ENCODE results near the gene GARIN1A. TPM values are rescaled to one million over a fixed set of nuclear protein-coding genes. Genes with fewer than 3 reads are reported as not detected.
"Not testable (repeated sequence)": the region's sequence is repeated elsewhere in the genome, so short reads cannot be mapped to it uniquely, and the experiment has no call there.

Gene GARIN1A
- total RNA-seq, 4 donors from 2014 or later, result 0.63 to 3.5 (median 1.8) TPM

- WGBS, 2 donors, result 93 to 94% methylated on average over 3 of the region's 3 CpGs
- H3K27ac ChIP-seq, result no peak overlapping the region
- no peaks in the 10 kb centered on the region for H3K27me3 ChIP-seq
These were observed 11.5 kb upstream of the GARIN1A start for GRCh38 chr7:128660596-128660995.

DNA sequence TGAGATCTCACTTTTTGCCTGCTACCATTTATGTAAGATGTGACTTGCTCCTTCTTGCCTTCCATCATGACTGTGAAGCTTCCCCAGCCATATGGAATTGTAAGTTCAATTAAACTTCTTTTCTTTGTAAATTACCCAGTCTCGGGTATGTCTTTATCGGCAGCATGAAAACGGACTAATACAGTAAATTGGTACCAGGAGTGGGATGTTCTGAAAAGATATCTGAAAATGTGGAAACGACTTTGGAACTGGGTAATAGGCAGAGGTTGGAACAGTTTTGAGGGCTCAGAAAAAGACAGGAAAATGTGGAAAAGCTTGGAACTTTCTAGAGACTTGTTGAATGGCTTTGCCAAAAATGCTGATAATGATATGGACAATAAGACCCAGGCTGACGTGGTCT, 10.6 kb upstream of the GARIN1A start:
- DNase-seq (ENCODE audit: low spot score in 2 of 2), result no peak
- H3K36me3 ChIP-seq, result peaks cover 0 to 16% (median 0%) of the 10 kb centered on the region in 3 donors
- no peak overlapping the region for H3K4me3 ChIP-seq
- no peaks in the 10 kb centered on the region for H3K4me1 ChIP-seq
- H3K27me3 ChIP-seq, result no peaks in the 10 kb centered on the region
- H3K9me3 ChIP-seq, result peaks cover 0 to 15% (median 6%) of the 10 kb centered on the region in 4 donors
- H3K27ac ChIP-seq, result no peak overlapping the region
- 96 to 98% methylated on average over 5 of the region's 5 CpGs for WGBS, 2 donors
- TF ChIP-seq, protein P1, sequence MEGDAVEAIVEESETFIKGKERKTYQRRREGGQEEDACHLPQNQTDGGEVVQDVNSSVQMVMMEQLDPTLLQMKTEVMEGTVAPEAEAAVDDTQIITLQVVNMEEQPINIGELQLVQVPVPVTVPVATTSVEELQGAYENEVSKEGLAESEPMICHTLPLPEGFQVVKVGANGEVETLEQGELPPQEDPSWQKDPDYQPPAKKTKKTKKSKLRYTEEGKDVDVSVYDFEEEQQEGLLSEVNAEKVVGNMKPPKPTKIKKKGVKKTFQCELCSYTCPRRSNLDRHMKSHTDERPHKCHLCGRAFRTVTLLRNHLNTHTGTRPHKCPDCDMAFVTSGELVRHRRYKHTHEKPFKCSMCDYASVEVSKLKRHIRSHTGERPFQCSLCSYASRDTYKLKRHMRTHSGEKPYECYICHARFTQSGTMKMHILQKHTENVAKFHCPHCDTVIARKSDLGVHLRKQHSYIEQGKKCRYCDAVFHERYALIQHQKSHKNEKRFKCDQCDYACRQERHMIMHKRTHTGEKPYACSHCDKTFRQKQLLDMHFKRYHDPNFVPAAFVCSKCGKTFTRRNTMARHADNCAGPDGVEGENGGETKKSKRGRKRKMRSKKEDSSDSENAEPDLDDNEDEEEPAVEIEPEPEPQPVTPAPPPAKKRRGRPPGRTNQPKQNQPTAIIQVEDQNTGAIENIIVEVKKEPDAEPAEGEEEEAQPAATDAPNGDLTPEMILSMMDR (IDR thresholded peaks at IDR 0.05), result no peak
- TF ChIP-seq POLR2A (IDR thresholded peaks at IDR 0.05), result no peak
- TF ChIP-seq EP300 (IDR thresholded peaks at IDR 0.05), result no peak

More at GRCh38 chr7:128660596-128660995, 11.5 kb upstream of the GARIN1A start:
- peaks cover 0 to 16% (median 0%) of the 10 kb centered on the region in 3 donors for H3K36me3 ChIP-seq
- TF ChIP-seq POLR2A (IDR thresholded peaks at IDR 0.05), result no peak
- TF ChIP-seq, protein P1 (IDR thresholded peaks at IDR 0.05), result no peak
- no peak for TF ChIP-seq EP300 (IDR thresholded peaks at IDR 0.05)
- H3K4me3 ChIP-seq, result no peak overlapping the region
- H3K4me1 ChIP-seq, result no peaks in the 10 kb centered on the region
- DNase-seq (ENCODE audit: low spot score in 2 of 2), result no peak
- peaks cover 0 to 15% (median 6%) of the 10 kb centered on the region in 4 donors for H3K9me3 ChIP-seq

DNA sequence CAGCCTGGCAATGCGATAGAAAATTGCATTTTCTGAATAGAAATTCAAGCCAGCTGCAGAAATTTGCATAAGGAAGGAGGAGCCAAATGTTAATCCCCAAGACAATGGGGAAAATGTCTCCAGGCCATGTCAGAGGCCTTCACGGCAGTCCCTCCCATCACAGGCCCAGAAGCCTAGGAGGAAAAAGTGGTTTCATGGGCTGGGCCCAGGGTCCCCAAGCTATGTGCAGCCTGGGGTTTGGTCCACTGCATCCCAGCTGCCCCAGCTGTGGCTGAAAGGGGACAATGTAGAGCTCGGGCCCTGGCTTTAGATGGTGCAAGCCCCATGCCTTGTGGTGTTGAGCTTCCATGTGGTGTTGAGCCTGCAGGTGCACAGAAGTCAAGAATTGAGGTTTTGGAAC, 10.0 kb upstream of the GARIN1A start:
- Histone ChIP-seq H3K9me3 (peaks cover 0 to 15% (median 6%) of the 10 kb centered on the region in 4 donors), H3K27ac (no peak overlapping the region), H3K4me3 (no peak overlapping the region), H3K27me3 (no peaks in the 10 kb centered on the region), H3K36me3 (peaks cover 0 to 16% (median 0%) of the 10 kb centered on the region in 3 donors), H3K4me1 (no peaks in the 10 kb centered on the region)
- DNase-seq (ENCODE audit: low spot score in 2 of 2), result no peak
- TF ChIP-seq, protein P1 (IDR thresholded peaks at IDR 0.05), result no peak
- TF ChIP-seq EP300 (IDR thresholded peaks at IDR 0.05) (no peak), POLR2A (IDR thresholded peaks at IDR 0.05) (no peak)
- 94 to 97% methylated on average over 3 of the region's 3 CpGs for WGBS, 2 donors

GRCh38 chr7:128663223-128663622, 8.9 kb upstream of the GARIN1A start:
- 82 to 91% methylated on average over 3 of the region's 3 CpGs for WGBS, 2 donors
- Histone ChIP-seq H3K36me3 (peaks cover 0 to 16% (median 0%) of the 10 kb centered on the region in 3 donors), H3K9me3 (peaks cover 0 to 15% (median 6%) of the 10 kb centered on the region in 4 donors)
- not testable (repeated sequence) for H3K27me3 ChIP-seq; H3K27ac ChIP-seq; H3K4me3 ChIP-seq; H3K4me1 ChIP-seq; DNase-seq (ENCODE audit: low spot score in 2 of 2)

- Histone ChIP-seq H3K9me3 (peaks cover 0 to 15% (median 6%) of the 10 kb centered on the region in 4 donors), H3K27ac (no peak overlapping the region), H3K4me3 (no peak overlapping the region), H3K27me3 (no peaks in the 10 kb centered on the region), H3K36me3 (peaks cover 0 to 16% (median 0%) of the 10 kb centered on the region in 3 donors), H3K4me1 (no peaks in the 10 kb centered on the region)
- no peak for DNase-seq (ENCODE audit: low spot score in 2 of 2)
- WGBS, 2 donors, result 67 to 68% methylated on average over 1 of the region's 1 CpG
- TF ChIP-seq EP300 (IDR thresholded peaks at IDR 0.05), result no peak
- TF ChIP-seq, protein P1 (IDR thresholded peaks at IDR 0.05), result no peak
- no peak for TF ChIP-seq POLR2A (IDR thresholded peaks at IDR 0.05)
These were observed 7.0 kb upstream of the GARIN1A start for GRCh38 chr7:128665057-128665456.

DNA sequence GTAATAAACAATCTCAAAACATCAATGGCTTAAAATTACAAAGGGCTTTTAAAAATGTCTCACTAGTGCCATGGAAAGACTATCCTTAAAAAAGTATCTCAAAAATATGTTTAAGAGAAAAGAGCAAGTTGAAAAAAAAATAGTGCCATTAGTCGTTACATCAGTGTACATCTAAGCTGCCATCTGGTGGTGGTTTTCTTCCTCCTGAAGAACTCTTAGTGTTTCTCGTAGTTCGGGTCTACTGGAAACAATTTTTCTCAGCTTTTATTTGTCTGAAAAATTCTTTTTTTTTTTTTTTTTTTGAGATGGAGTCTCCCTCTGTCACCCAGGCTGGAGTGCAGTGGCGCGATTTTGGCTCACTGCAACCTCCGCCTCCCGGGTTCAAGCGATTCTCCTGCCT, 5.9 kb upstream of the GARIN1A start:
- Histone ChIP-seq H3K9me3 (peaks cover 0 to 13% (median 5%) of the 10 kb centered on the region in 4 donors), H3K36me3 (peaks cover 0 to 15% (median 0%) of the 10 kb centered on the region in 3 donors), H3K4me3 (no peak overlapping the region), H3K27me3 (no peaks in the 10 kb centered on the region), H3K27ac (no peak overlapping the region), H3K4me1 (no peaks in the 10 kb centered on the region)
- no peak for DNase-seq (ENCODE audit: low spot score in 2 of 2)
- WGBS, 2 donors, result 47 to 85% methylated on average over 3 to 8 of the region's 8 CpGs
- TF ChIP-seq, protein P1 (IDR thresholded peaks at IDR 0.05), result peak in 1 of 5 experiments; percentile 27
- no peak for TF ChIP-seq EP300 (IDR thresholded peaks at IDR 0.05)
